ENCODE measurements around the gene SCGB1A1. TPM values are rescaled to one million over a fixed set of nuclear protein-coding genes. Genes with fewer than 3 reads are reported as not detected.
A peak's percentile ranks its signal among the peaks of the same experiment; 100 is the strongest.

The SCGB1A1 gene
- total and polyA plus RNA-seq, 4 donors = 0.61 to 5.0 TPM; not detected in 2

GRCh38 chr11:62468577-62468976 lies 49.7 kb downstream of the SCGB1A1 start:
- intact Hi-C loops (cut with DNase I) = no loop called here
- DNase-seq = no peak
- H3K9me3 ChIP-seq (ENCODE audit: control insufficient read depth, low read length) = no peaks in the 10 kb centered on the region
- H3K27me3 ChIP-seq (ENCODE audit: control insufficient read depth in 1 of 2, insufficient read depth in 2 of 2, low read length in 1 of 2) = no peaks in the 10 kb centered on the region
- H3K4me3 ChIP-seq (ENCODE audit: low read length in 2 of 2) = no peak overlapping the region
- no peak for ATAC-seq (ENCODE audit: low FRiP score)
- no peak overlapping the region for H3K27ac ChIP-seq (ENCODE audit: low read depth in 1 of 2, low read length in 2 of 2)
- H3K4me1 ChIP-seq (ENCODE audit: control insufficient read depth in 1 of 2, insufficient read depth in 2 of 2, low read length in 2 of 2) = no peaks in the 10 kb centered on the region
- 91% methylated on average over 2 of the region's 2 CpGs for WGBS, 2 donors
- H3K36me3 ChIP-seq (ENCODE audit: control insufficient read depth in 1 of 2, insufficient read depth in 2 of 2, low read length in 1 of 2) = peaks cover 0 to 2% of the 10 kb centered on the region in 2 donors

GRCh38 chr11:62471603-62472002 lies 52.8 kb downstream of the SCGB1A1 start:
- intact Hi-C loops (cut with DNase I) = no loop called here
- no peak for ATAC-seq (ENCODE audit: low FRiP score)
- Histone ChIP-seq H3K4me3 (ENCODE audit: low read length in 2 of 2) (no peak overlapping the region), H3K36me3 (ENCODE audit: control insufficient read depth in 1 of 2, insufficient read depth in 2 of 2, low read length in 1 of 2) (peaks cover 0 to 2% of the 10 kb centered on the region in 2 donors), H3K4me1 (ENCODE audit: control insufficient read depth in 1 of 2, insufficient read depth in 2 of 2, low read length in 2 of 2) (no peaks in the 10 kb centered on the region), H3K9me3 (ENCODE audit: control insufficient read depth, low read length) (no peaks in the 10 kb centered on the region), H3K27ac (ENCODE audit: low read depth in 1 of 2, low read length in 2 of 2) (no peak overlapping the region), H3K27me3 (ENCODE audit: control insufficient read depth in 1 of 2, insufficient read depth in 2 of 2, low read length in 1 of 2) (no peaks in the 10 kb centered on the region)
- WGBS, 2 donors = 96 to 100% methylated on average over 7 of the region's 7 CpGs
- DNase-seq = no peak

- no peak overlapping the region for H3K4me3 ChIP-seq (ENCODE audit: low read length in 2 of 2)
- peaks cover 0 to under 1% of the 10 kb centered on the region in 2 donors for H3K36me3 ChIP-seq (ENCODE audit: control insufficient read depth in 1 of 2, insufficient read depth in 2 of 2, low read length in 1 of 2)
- 70 to 73% methylated on average over 9 of the region's 9 CpGs for WGBS, 2 donors
- H3K4me1 ChIP-seq (ENCODE audit: control insufficient read depth in 1 of 2, insufficient read depth in 2 of 2, low read length in 2 of 2) = no peaks in the 10 kb centered on the region
- ATAC-seq (ENCODE audit: low FRiP score) (peak; percentile 44), DNase-seq (no peak)
- H3K9me3 ChIP-seq (ENCODE audit: control insufficient read depth, low read length) = no peaks in the 10 kb centered on the region
- intact Hi-C loops (cut with DNase I) = no loop called here
- H3K27me3 ChIP-seq (ENCODE audit: control insufficient read depth in 1 of 2, insufficient read depth in 2 of 2, low read length in 1 of 2) = no peaks in the 10 kb centered on the region
- H3K27ac ChIP-seq (ENCODE audit: low read depth in 1 of 2, low read length in 2 of 2) = no peak overlapping the region
Measured at GRCh38 chr11:62472063-62472884, 53.4 kb downstream of the SCGB1A1 start.

Other genes with a start within 250 kb of the SCGB1A1 start
- not detected for gene SCGB1D1, start 228.8 kb upstream of the SCGB1A1 start, total RNA-seq
- not detected for gene SCGB1D1, start 228.8 kb upstream of the SCGB1A1 start, polyA plus RNA-seq
- gene SCGB2A1, start 210.4 kb upstream of the SCGB1A1 start, total RNA-seq = not detected
- gene SCGB2A1, start 210.4 kb upstream of the SCGB1A1 start, polyA plus RNA-seq = not detected
- not detected for gene SCGB1D2, start 176.8 kb upstream of the SCGB1A1 start, total RNA-seq
- gene SCGB1D2, start 176.8 kb upstream of the SCGB1A1 start, polyA plus RNA-seq = not detected
- gene SCGB2A2, start 148.9 kb upstream of the SCGB1A1 start, total RNA-seq = not detected
- gene SCGB2A2, start 148.9 kb upstream of the SCGB1A1 start, polyA plus RNA-seq = under 1 TPM in 1 of 2 donors, not detected in 1; 0.38 TPM
- not detected for gene SCGB1D4, start 120.0 kb upstream of the SCGB1A1 start, total RNA-seq
- not detected for gene SCGB1D4, start 120.0 kb upstream of the SCGB1A1 start, polyA plus RNA-seq
- 10 to 100 TPM in 1 of 2 donors, 1 to 10 TPM in 1; 7.3 to 10.8 TPM for gene ASRGL1, start 81.6 kb upstream of the SCGB1A1 start, total RNA-seq
- 1 to 10 TPM; 3.0 to 4.3 TPM for gene ASRGL1, start 81.6 kb upstream of the SCGB1A1 start, polyA plus RNA-seq
- gene AHNAK, start 127.8 kb downstream of the SCGB1A1 start, total RNA-seq = 1,000 to 10,000 TPM; 1,149 to 1,263 TPM
- 100 to 1,000 TPM; 146 to 237 TPM for gene AHNAK, start 127.8 kb downstream of the SCGB1A1 start, polyA plus RNA-seq
- 100 to 1,000 TPM; 787 to 987 TPM for gene EEF1G, start 154.9 kb downstream of the SCGB1A1 start, total RNA-seq
- 1,000 to 10,000 TPM; 1,251 to 1,857 TPM for gene EEF1G, start 154.9 kb downstream of the SCGB1A1 start, polyA plus RNA-seq
- 10 to 100 TPM; 14.8 to 14.9 TPM for gene TUT1, start 172.5 kb downstream of the SCGB1A1 start, total RNA-seq
- 10 to 100 TPM in 1 of 2 donors, 1 to 10 TPM in 1; 1.6 to 10.8 TPM for gene TUT1, start 172.5 kb downstream of the SCGB1A1 start, polyA plus RNA-seq
- gene MTA2, start 182.8 kb downstream of the SCGB1A1 start, total RNA-seq = 10 to 100 TPM; 80.1 to 87.9 TPM
- 10 to 100 TPM; 13.5 to 40.3 TPM for gene MTA2, start 182.8 kb downstream of the SCGB1A1 start, polyA plus RNA-seq
- gene EML3, start 193.7 kb downstream of the SCGB1A1 start, total RNA-seq = 100 to 1,000 TPM in 1 of 2 donors, 10 to 100 TPM in 1; 93.7 to 134 TPM
- 100 to 1,000 TPM in 1 of 2 donors, 10 to 100 TPM in 1; 15.7 to 182 TPM for gene EML3, start 193.7 kb downstream of the SCGB1A1 start, polyA plus RNA-seq
- 10 to 100 TPM in 1 of 2 donors, 1 to 10 TPM in 1; 9.0 to 15.6 TPM for gene ROM1, start 194.2 kb downstream of the SCGB1A1 start, total RNA-seq
- 10 to 100 TPM; 33.2 to 33.9 TPM for gene ROM1, start 194.2 kb downstream of the SCGB1A1 start, polyA plus RNA-seq
- 10 to 100 TPM; 26.7 to 39.7 TPM for gene B3GAT3, start 203.0 kb downstream of the SCGB1A1 start, total RNA-seq
- gene B3GAT3, start 203.0 kb downstream of the SCGB1A1 start, polyA plus RNA-seq = 10 to 100 TPM; 12.6 to 45.2 TPM
- 100 to 1,000 TPM; 196 to 206 TPM for gene GANAB, start 227.6 kb downstream of the SCGB1A1 start, total RNA-seq
- 100 to 1,000 TPM in 1 of 2 donors, 10 to 100 TPM in 1; 41.2 to 117 TPM for gene GANAB, start 227.6 kb downstream of the SCGB1A1 start, polyA plus RNA-seq
- gene INTS5, start 234.3 kb downstream of the SCGB1A1 start, total RNA-seq = 10 to 100 TPM; 12.5 to 13.3 TPM
- 1 to 10 TPM; 3.8 to 6.2 TPM for gene INTS5, start 234.3 kb downstream of the SCGB1A1 start, polyA plus RNA-seq
- gene C11orf98, start 246.2 kb downstream of the SCGB1A1 start, total RNA-seq = 10 to 100 TPM; 23.1 to 27.7 TPM
- 100 to 1,000 TPM in 1 of 2 donors, 10 to 100 TPM in 1; 79.3 to 121 TPM for gene C11orf98, start 246.2 kb downstream of the SCGB1A1 start, polyA plus RNA-seq
- 10 to 100 TPM; 11.1 to 11.7 TPM for gene CSKMT, start 246.3 kb downstream of the SCGB1A1 start, total RNA-seq
- 10 to 100 TPM in 1 of 2 donors, 1 to 10 TPM in 1; 8.8 to 16.3 TPM for gene CSKMT, start 246.3 kb downstream of the SCGB1A1 start, polyA plus RNA-seq